Chondrocyte (in vitro differentiated cells): ENCODE data around the gene CDKN1C. TPM values are rescaled to one million over a fixed set of nuclear protein-coding genes. Genes with fewer than 3 reads are reported as not detected.

Experiments used
- DNase-seq: peaks from one replicate; pipeline ENCODE4 v3.0.0; 2021; ENCODE audit warnings: mixed read lengths, low spot score
- H3K27ac Mint-ChIP-seq: one replicate; pipeline ENCODE4 v1.8.0; 2021; ENCODE audit warnings: mild to moderate bottlenecking, moderate library complexity, mixed read lengths; ENCODE audit not compliant: unreplicated experiment
- H3K27me3 Mint-ChIP-seq: 2 replicates; pipeline ENCODE4 v1.8.0; 2021; ENCODE audit warnings: low read depth, mixed read lengths
- H3K36me3 Mint-ChIP-seq: 2 replicates; pipeline ENCODE4 v1.8.0; 2021; ENCODE audit warnings: low read depth, mixed read lengths
- H3K4me1 Mint-ChIP-seq: 2 replicates; pipeline ENCODE4 v1.8.0; 2021; ENCODE audit warnings: low read depth, mild to moderate bottlenecking, mixed read lengths
- H3K4me3 Mint-ChIP-seq: one replicate; pipeline ENCODE4 v1.8.0; 2021; ENCODE audit warnings: mild to moderate bottlenecking, moderate library complexity, mixed read lengths; ENCODE audit not compliant: unreplicated experiment
- H3K9me3 Mint-ChIP-seq: 2 replicates; pipeline ENCODE4 v1.8.0; 2021; ENCODE audit warnings: low read depth, mixed read lengths
- total RNA-seq: library from RNA; stranded (reverse); gene quantifications from 3 replicates; pipeline ENCODE4 v1.2.1, GENCODE V29; 2021
- TF ChIP-seq, protein P1 (sequence below): fragments of 200-600 bp; sonication (generic); IDR thresholded peaks from 2 replicates; pipeline ENCODE4 v1.5.0; 2021; ENCODE audit warnings: antibody characterized with exemption, mild to moderate bottlenecking, moderate library complexity

The CDKN1C gene
- total RNA-seq, 1 donor from 2014 or later = 14.6 TPM

DNA sequence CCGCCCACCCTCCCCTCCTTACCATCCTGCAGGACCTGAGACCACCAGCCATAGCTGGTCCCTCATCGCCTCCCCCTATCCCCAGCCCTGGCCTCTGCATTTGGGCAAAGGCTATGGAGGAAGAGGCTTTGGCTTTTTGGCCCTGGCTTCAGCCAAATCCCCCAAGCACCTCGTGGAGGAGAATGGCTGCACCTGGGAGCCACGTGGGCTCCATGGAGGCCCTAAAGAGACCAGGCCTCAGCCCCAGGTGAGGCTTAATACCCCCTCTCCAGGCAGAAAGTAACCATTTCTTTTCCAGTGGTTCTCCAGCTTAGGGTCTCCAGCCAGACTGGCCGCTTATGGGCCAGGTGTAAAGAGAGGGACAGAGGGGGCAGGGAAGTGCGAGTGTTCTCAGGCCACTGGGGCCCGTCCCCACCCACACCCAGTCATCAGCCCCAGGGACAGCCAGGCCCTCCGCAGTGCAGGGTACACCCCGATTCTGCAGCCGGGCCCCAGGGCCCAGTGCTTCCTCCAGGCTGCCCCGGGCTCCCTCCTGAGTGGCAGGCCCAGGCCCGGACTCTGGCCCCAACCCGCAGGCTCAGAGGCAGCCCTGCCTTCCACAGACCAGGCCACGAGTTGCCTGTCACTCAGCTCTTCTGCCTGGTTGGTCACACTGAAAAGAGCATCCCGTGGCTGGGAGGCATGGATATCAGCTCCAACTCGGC is 26.4 kb downstream of the CDKN1C start:
- TF ChIP-seq, protein P1, sequence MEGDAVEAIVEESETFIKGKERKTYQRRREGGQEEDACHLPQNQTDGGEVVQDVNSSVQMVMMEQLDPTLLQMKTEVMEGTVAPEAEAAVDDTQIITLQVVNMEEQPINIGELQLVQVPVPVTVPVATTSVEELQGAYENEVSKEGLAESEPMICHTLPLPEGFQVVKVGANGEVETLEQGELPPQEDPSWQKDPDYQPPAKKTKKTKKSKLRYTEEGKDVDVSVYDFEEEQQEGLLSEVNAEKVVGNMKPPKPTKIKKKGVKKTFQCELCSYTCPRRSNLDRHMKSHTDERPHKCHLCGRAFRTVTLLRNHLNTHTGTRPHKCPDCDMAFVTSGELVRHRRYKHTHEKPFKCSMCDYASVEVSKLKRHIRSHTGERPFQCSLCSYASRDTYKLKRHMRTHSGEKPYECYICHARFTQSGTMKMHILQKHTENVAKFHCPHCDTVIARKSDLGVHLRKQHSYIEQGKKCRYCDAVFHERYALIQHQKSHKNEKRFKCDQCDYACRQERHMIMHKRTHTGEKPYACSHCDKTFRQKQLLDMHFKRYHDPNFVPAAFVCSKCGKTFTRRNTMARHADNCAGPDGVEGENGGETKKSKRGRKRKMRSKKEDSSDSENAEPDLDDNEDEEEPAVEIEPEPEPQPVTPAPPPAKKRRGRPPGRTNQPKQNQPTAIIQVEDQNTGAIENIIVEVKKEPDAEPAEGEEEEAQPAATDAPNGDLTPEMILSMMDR = no peak
- H3K27me3 Mint-ChIP-seq = peaks cover 32% of the 10 kb centered on the region

DNA sequence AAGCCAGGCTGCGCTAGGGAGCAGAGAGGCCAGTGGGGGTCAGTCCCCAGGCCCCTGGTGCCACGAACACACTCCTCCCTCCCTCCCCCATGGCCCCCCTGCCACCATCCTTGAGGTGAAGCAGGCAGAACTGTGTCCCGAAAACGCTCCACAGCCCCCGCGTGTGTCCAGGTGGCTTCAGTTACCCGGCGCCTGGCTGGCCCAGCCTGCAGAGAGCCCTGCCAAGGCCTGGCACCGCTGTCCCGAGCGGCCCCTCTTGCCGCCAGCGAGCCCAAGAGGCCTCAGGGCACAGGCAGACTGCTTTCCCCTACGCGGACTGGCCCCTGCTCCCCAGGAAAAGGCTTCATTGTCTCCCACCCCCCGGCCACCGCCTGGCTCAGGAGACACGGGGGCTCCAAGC is 27.7 kb downstream of the CDKN1C start:
- TF ChIP-seq, protein P1 = no peak
- Mint-ChIP-seq H3K4me3 (no peak overlapping the region), H3K36me3 (no peaks in the 10 kb centered on the region), H3K27me3 (peaks cover 25% of the 10 kb centered on the region), H3K9me3 (no peaks in the 10 kb centered on the region), H3K27ac (no peak overlapping the region), H3K4me1 (no peaks in the 10 kb centered on the region)
- no peak for DNase-seq

More for the DNA sequence above, 26.4 kb downstream of the CDKN1C start:
- Mint-ChIP-seq H3K9me3 (no peaks in the 10 kb centered on the region), H3K36me3 (no peaks in the 10 kb centered on the region), H3K27ac (no peak overlapping the region), H3K4me3 (no peak overlapping the region), H3K4me1 (no peaks in the 10 kb centered on the region)
- DNase-seq = no peak

DNA sequence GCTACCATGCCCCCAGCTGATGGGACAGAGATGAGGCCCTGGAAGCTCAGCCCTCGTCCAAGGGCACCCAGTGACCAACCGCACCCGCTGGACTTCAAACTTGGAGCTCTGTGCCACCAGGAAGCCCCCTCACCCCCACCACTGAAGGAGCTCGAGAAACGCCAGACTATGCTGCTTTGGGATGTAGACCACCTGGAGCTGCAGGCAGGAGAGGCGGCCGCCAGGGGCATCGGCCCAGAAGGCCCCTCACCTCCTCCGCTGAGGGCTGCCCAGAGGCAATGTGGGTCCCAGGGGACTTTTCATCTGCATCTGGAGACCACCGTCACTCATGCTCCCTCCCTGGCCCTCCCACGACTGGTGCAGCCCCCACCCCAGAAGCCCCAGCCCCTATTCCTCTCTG is 28.3 kb downstream of the CDKN1C start:
- Mint-ChIP-seq H3K27me3 (peaks cover 25% of the 10 kb centered on the region), H3K9me3 (no peaks in the 10 kb centered on the region), H3K4me3 (no peak overlapping the region), H3K27ac (no peak overlapping the region), H3K4me1 (no peaks in the 10 kb centered on the region), H3K36me3 (no peaks in the 10 kb centered on the region)
- TF ChIP-seq, protein P1 = no peak
- DNase-seq = no peak

DNA sequence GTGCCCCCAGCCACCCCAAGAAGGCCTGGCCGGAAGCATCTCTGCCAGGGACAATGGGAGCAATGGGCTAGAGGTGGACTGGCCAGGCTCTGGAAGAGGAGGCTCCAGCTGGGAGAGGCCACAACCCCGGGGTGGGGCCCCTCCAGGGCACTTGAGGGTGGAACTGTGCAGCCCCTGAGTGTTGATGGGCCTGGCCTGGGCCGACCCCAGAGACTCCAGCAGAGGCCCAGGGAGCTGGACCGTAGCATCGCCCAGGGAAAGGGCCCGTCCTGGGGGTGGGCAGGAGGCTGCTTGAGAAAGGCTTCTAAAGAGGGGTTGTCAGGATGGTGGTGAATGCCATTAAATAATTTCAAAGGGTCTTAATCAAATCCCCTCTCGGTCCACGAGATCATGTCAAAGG is 30.4 kb downstream of the CDKN1C start:
- Mint-ChIP-seq H3K4me3 (no peak overlapping the region), H3K36me3 (no peaks in the 10 kb centered on the region), H3K27ac (no peak overlapping the region), H3K27me3 (peaks cover 15% of the 10 kb centered on the region), H3K4me1 (no peaks in the 10 kb centered on the region), H3K9me3 (no peaks in the 10 kb centered on the region)
- DNase-seq = no peak
- TF ChIP-seq, protein P1 = no peak

DNA sequence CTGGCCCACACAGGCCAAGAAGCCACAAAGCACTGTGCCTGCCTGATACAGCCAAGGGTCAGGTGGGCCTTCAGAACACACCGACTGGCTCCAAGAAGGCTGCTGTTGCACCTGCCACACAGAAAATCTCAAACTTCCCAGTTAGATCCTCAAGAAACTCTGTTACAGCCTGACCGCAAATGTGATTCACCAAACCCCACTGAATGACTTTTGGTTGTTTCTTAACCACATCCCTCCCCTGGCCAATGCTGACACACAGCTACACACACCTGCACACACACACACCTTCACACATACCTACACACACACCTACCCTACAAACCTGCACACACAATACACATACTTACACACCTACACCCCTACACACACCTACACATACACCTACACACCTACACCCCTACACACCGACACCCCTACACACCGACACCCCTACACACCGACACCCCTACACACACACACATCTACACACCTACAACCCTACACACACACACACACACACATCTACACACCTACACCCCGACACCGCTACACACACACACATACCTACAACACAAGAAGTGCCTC is 31.5 kb downstream of the CDKN1C start:
- no peaks in the 10 kb centered on the region for H3K9me3 Mint-ChIP-seq
- H3K27ac Mint-ChIP-seq = no peak overlapping the region
- TF ChIP-seq, protein P1 = no peak
- H3K27me3 Mint-ChIP-seq = peaks cover 11% of the 10 kb centered on the region
- H3K36me3 Mint-ChIP-seq = no peaks in the 10 kb centered on the region
- H3K4me3 Mint-ChIP-seq = no peak overlapping the region
- no peaks in the 10 kb centered on the region for H3K4me1 Mint-ChIP-seq
- DNase-seq = no peak
